Esophagus muscularis mucosa (tissue), 3 donors: ENCODE measurements around the gene GNGT1.

Experiments used
- CTCF ChIP-seq, 3 experiments: fragments of 200-600 bp in 2 of 3; fragments of 450-650 bp in 1 of 3; sonication (generic) in 2 of 3; IDR thresholded peaks; one replicate each; pipeline ENCODE4 v1.5.1; 2017 to 2019; ENCODE audit warnings: antibody characterized with exemption in 3 of 3, mild to moderate bottlenecking in 2 of 3, moderate library complexity in 1 of 3
- POLR2A ChIP-seq: fragments of 450-650 bp; IDR thresholded peaks from one replicate; pipeline ENCODE4 v1.6.1; 2017; ENCODE audit warnings: antibody characterized with exemption, moderate library complexity, mild to moderate bottlenecking, low read depth
- POLR2AphosphoS5 ChIP-seq, 2 donors: sonication (generic); formaldehyde crosslinking; IDR thresholded peaks; one replicate each; pipeline ENCODE4 v1.6.1; 2017; ENCODE audit warnings: antibody characterized with exemption in 2 of 2

GRCh38 chr7:93938293-93938692, 31.9 kb downstream of the GNGT1 start:
- no peak for TF ChIP-seq CTCF (IDR thresholded peaks at IDR 0.05)
- no peak for TF ChIP-seq POLR2A
- TF ChIP-seq POLR2AphosphoS5 (IDR thresholded peaks at IDR 0.05) = no peak
